Measurements from ENCODE around the gene REPS1.
"Not testable (repeated sequence)": the region's sequence is repeated elsewhere in the genome, so short reads cannot be mapped to it uniquely, and the experiment has no call there.

REPS1 gene

DNA sequence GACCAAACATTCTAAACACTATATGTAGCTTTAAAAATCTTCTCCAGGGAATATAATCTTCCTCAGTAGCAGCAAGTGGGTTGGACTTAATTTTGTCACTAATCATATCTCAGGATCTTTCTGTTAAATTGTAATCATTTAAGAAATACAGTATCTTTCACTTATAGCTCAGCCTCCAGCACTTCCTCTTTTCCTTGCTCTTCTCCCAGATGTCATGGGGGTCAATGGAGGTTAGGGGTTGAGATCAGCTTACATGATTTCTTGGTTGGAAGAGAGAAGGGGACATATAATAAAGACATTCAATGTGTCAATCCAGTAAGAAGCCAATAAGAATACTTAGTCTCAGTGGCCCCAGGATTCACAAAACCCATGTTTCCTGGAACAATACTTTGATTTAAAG lies 15.7 kb upstream of the REPS1 start:
- DNase-seq, result no peak

DNA sequence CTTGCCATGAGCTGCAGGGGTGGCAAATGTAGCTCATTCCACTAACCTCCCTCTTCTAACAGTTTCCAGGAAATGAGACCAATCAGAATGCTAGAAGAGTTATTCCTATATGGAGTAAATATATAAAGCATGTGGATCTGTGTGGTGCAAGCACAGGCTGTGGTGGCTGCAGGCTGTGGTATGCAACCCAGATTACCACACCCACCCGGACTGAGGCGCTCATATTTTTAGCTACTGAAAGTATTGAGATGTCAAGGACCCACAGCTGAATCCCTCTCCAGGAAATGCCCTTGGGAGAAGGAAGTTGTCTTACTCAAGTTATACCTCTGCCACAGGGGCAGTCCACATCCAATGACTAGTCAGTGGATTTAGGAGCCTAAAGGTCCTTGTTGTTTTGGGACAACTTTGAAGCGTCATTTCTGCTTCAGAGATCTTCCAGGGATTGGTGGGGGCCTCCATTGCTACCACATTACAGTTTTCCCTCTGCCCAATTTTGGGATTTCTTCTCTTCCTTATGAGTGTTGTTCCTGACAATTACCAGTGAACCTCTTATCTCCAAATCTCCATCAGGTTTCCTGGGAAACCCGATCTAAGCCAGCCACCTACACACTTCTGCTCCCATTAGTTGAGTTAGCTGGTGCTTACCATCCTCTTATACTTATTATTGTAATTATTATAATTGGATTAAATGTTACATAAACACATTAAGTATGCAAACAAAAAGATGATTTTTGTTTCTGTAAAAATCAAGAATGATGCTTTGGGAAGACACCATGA lies 12.1 kb upstream of the REPS1 start:
- DNase-seq, result no peak

DNA sequence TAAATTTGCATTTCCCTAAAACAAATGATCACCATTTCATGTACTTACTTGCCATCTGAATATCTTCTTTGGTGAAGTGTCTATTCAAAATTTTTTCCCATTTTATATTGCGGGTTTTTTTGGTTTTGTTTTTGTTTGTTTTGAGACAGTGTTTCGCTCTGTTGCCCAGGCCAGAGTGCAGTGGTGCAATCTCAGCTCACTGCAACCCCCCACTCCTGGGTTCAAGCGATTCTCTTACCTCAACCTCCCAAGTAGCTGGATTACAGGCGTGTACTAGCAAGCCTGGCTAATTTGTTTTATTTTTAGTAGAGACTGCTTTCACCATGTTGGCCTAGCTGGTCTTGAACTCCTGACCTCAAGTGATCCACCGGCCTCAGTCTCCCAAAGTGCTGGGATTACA lies 9.1 kb upstream of the REPS1 start:
- no peak for DNase-seq

DNA sequence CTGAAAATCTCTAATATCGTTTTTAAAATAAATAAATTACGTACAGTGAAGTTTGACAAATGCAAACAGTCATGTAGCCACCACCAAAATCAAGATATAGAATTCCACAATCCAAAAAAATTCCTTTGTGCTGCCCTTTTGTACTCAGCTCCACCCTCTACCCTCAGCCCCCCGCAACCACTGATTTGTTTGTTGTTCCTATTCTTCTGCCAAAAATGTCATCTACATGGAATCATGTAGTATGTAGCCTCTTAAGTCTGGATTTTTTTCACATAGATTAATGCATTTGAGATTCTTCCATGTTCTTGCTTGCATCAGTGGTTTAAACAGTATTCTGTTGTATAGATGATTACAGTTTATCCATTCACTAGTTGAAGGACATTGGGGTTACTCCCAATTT lies 8.5 kb upstream of the REPS1 start:
- no peak for DNase-seq

DNA sequence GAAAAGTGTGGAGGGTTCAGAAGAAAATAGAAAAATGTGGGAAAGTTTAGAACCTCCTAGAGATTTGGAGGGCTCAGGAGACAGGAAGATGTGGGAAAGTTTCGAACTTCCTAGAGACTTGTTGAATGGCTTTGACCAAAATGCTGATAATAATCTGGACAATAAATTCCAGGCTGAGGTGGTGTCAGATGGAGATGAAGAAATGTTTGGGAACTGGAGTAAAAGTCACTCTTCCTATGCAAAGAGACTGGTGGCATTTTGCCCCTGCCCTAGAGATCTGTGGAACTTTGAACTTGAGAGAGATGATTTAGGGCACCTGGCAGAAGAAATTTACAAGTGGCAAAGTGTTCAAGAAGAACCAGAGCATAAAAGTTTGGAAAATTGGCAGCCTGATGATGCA lies 5.4 kb upstream of the REPS1 start:
- not testable (repeated sequence) for DNase-seq

DNA sequence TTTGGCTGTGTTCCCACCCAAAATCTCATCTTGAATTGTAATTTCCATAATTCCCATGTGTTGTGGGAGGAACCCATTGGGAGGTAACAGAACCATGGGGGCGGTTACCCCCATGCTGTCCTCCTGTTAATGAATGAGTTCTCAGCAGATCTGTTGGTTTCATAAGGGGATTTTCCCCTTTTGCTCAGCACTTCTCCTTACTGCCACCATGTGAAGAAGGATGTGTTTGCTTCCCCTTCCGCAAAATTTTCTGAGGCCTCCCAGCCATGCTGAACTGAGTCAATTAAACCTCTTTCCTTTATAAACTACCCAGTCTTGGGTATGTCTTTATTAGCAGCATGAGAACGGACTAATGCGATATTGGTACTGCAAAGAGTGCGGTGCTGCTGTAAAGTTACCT lies 4.9 kb upstream of the REPS1 start:
- DNase-seq, result peak in 1 of 2 donors; percentile 9

DNA sequence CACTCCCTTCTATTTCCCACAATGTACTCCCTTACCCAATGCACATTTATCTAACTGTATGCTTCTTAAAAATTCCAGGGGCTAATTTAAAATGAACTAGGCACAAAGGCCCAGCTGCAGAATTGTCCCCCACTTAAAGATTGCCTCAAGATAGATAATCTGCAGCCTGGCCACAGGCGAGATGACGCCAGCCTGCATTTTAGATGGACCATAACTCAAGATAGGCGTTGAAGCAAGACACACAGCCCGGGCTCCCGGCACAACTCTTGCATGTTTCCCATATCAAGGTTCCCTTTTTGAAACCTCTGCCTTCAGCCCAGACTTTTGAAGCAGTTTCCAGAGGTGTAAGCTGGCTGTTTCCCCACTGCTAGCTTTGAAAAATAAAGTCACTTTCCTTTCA lies 3.2 kb upstream of the REPS1 start:
- no peak for DNase-seq

DNA sequence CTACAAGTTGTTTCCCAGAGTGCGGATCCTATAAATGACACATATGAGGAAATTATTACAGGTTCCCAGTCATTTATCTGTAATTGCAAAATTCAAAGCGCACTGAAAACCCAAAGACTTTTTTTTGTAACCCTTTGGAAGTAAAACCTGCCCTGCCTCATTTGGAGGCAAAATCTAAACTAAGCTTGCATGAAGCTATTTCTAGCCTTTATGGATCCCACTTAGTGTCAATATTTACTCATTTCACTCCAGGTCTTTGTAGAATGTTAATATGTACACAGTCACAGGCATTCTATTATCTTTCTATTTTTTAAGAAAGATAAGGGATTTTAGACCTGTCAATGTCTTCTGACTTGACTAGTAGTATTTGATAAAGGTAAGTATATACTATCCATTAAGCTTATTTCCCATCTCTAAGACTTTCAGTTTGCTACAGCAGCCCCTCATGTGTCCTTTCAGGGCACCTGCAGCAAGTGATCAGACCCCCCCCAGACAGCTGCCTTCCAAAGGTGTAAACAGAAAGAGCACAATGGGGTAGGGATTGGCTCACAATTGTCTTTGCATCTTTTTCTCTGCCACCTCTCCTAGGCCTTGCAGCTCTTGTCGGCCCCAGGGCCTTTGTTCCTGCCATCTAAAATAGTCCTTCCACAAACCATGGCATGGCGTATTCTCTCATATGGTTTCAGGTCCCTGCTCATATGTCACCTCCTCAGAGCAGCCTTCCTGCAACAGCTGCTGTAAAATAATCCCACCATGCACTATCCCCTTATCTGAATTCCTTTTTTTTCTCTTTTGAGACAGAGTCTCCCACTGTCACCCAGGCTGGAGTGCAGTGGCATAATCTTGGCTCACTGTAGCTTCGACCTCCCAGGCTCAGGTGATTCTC lies 1.3 kb upstream of the REPS1 start:
- no peak for DNase-seq

DNA sequence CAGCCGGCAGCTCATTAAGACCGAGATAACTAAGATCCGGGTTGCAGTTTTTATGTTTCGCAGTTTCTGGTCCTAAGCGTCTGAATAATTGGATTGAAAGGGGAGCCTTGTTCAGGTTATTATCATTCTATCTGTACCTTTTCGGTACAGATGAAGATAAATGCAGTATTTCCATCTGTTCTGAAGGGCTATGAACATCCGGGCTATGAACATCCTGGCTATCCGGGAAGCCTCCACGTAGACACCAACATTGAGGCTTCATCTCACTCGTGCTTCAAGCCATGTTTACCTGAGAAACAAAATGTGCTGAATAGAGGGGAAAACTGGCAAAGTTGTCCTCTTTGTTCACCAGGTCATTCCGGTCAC lies 399 bp upstream of the REPS1 start:
- no peak for DNase-seq

DNA sequence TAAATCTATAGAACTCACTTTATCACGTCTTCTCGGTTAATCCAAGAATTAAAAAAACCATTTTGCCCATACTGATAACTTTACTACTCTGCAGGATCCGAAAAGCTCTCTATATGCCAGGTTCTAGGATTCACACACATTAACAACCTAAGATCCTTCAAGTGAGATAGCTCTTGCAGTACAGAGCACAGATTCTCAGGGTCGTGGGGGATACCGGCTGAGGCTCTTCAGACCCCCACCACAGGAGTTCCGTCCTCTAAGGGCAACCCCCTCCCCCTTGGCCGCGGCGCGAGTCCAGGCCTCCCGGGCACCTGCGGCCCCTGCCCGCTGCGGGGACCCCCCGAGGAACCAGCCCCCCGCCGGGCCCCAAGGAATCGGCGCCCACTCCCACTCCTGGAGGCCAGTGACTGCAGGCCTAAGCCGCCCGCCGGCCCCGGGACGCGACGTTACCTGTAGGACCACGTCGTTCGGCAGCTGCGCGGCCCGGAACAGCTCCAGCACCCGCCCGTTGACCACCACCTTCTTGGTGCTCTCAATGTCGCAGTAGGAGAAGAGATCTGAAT lies 892 bp downstream of the REPS1 start:
- DNase-seq, result no peak

DNA sequence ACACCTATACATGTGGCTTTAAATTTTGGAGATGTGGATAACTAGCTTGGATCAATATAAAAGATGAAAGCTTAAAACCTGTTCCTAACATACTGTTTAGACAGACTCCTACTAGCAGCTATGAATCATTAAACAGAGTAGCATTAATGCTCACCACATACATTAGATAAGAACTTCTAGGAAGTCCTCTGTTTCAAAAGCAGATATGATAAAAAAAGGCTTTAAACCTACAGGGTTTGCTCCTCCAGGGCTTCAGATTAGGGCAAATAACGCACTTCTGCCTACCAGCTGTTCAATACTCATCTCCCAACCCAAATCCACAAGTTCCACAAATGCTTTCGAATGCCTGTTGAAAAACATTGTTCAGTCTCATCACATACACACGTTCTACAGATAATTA lies 1.5 kb downstream of the REPS1 start:
- no peak for DNase-seq

DNA sequence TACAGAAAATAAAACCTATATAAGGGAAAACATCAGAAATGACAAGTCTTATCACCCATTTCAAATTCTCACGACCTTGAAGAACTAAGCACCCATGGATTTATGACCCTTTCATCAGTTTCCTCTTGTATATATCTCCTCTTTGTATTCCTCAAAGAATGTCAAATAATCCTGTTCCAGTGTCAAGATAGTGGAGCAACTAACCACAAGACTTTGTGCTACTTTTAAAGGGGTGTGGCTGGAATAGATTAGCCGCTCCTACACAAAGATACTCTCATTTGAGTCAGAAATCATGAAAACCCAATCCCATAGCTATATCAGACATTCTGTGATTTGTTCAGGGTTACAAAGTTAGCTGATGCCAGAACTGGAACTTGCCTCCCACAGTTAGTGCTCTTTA lies 6.6 kb downstream of the REPS1 start:
- no peak for DNase-seq

DNA sequence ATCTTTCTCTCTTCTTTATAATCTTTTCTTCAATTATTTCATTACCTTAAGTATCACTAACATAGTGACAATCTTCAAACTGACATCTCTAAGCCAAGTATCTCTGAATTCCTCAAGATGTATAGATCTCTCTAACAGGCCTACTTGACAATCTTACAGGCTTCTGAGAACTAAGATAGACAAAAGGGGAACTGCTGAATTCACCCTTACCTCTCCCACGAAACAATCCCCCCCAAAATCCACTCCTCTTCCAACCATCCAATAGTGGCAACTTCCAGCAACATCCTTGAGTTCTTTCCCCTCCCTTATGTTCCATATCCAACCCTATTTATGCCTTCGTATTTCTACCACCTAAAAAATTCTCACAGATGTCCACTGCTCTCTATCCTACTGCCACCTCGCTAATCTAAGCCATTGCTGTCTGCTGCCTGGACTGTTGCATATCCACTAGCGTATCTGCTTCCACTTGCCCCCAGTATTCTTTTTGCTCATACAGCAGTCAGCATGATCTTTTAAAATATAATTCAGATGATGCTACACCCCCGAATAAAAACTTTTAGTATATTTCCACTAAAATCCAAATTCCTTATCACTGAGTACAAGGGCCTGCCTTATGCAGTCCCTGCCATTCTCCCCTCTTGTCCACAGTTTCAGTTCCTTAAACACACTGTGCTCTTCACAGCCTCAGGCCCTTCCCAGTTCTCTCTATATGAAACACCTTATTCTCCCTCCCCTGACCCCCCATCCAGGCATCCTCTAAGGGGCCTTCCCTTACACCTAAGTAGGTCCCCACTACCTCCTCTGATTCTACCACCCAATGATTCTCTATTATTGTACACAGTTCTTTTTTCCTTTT lies 8.0 kb downstream of the REPS1 start:
- no peak for DNase-seq

DNA sequence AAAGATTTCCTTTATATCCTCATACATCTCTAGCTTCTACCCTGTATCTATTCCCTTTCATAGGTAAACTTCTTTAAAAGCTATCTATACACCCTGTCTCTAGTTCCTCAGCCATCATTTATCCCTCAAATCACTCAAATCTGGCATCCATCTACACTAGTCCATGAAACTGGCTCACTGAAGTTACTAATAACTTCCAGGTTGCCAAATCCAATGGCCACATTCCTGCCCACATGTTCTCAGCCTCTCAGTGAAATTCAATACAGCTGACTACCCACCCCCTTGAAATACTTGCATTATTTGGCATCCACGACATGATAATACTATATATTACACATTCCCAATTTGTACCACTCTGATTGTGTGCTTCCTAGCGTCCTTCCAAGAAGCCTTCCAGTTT lies 8.7 kb downstream of the REPS1 start:
- no peak for DNase-seq

DNA sequence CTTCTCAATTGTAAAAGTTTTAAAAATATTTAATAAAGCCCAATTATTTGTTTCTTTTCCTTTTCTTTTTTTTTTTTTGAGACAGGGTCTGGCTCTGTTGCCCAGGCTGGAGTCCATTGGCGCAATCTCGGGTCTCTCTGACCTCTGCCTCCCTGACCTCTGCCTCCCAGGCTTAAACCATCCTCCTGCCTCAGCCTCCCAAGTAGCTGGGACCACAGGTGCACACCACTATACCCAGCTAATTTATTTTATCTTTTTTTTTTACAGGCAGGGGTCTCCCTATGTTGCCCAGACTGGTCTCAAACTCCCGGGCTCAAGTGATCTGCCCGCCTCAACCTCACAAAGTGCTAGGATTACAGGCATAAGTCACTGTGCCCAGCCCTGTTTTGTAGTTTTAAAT lies 9.8 kb downstream of the REPS1 start:
- DNase-seq, result no peak

DNA sequence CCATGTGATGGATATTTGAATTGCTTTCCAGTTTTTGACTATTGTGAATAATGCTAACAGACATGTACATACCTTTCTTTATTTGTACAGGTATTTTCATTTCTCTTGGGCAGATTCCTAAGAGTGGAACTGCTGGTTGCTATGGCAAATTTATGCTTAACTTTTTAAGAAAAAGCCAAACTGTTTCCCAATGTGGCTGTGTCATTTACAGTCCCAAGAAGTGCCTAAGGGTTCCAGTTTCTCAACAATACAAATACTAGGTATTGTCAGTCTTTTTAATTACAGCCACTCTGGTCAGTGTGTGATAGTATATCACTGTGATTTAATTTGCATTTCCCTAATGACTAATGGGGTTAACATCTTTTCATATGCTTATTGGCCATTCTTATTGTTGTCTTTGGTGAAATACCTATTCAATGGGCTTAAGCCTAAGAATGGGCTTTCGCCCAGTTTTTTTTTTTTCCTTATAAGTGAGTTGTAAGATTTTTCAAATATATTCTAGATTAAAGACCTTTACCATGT lies 10.3 kb downstream of the REPS1 start:
- no peak for DNase-seq

DNA sequence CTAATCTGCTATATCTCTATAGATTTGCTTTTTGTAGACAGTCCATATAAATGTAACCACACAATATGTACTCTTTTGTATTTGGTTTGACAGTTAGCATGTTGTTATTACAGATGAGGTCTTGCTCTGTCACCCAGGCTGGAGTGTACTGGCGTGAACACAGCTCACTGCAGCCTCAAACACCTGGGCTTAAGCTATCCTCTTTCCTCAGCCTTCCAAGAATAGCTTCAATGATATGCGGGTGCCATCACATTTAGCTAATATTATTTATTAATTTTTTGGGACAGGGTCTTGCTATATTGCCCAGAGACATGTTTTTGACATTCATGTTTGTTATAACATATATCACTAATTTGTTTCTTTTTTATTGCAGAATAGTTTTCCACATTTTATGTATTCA lies 10.8 kb downstream of the REPS1 start:
- DNase-seq, result no peak

DNA sequence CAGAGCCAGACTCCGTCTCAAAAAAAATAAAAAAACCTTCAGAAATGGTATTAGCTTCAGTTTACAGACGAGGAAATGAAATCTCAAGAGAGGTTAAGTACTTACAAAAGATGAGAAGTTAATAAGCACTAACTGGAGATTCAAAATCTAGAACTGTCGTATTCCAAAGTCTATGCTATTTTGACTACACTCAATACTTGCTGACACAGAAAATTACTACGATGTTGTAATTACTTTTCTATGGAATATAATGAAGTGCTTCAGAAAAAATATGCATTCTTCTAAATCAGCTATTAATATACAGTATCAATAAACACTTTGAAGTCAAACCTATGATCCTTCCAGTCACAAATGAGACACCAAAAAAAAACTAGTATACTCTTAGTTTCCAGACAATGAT lies 12.2 kb downstream of the REPS1 start:
- DNase-seq, result no peak

DNA sequence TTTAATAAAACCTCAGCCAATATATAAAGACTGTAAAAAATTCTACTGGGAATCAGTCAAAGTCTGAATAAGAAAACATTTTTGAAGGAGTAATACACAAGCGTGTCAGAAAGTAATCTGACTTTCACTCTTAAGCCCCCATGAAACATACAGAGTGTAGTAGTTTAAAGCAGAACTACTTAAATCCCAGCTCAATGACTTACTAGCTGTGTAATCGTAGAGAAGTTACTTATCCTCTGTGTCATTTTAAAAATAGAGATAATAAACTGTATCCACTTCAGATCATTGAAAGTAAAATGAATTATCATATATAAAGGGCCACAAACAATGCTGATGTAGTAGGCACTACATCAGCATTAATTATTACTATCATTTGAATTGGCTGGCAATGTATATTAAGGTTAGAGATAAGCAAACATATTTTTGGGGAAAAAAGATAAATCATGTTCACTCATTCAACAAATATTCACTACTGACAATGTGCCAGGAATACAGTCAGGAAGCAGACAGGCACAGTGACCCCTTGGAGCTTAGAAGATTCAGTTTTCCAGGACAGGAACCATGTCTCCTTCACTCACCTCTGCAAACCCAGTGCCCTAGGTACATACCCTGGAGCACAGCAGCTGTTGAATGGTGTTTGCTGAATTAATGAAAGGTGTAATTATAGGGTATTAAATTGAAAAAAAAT lies 14.4 kb downstream of the REPS1 start:
- no peak for DNase-seq

DNA sequence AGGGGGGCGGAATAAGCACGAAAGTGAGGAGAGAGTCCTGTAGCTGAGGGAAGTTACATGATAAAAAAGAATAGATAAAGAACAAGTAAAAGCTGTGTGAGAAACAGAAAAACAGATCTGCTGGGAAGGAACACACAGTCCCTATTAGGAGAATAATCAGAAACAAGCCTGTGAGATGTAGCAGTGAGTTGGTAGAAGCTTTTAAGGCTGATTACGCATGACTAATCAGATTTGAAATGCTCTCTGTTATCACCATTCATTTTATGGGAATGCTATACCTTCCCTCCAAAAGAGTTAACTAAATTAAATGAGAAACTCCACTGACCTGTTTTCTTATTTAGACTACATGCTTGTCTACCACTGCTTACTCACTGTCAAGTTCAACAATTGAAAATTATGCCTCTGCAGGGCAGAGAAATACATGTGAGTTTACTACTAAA lies 15.8 kb downstream of the REPS1 start:
- DNase-seq, result no peak

DNA sequence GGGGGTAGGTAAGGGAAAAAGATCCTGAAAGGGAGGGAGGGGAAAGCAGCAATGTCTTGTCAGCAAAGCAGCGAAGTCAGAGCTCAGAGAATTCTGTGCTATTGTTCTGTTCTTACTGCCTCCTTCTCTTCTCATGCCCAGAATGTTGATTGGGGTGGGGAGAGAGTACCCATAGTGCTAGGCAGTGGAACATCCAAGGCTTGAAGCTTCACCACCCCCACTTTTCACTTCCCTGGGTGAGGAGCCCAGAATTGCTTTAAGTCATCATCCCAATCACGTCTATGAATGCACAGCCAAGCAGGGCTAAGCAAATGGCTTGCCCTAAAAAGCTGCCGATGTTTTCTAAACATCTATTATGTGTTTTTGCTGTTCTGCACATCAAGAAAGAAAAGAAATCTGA lies 16.5 kb downstream of the REPS1 start:
- no peak for DNase-seq

DNA sequence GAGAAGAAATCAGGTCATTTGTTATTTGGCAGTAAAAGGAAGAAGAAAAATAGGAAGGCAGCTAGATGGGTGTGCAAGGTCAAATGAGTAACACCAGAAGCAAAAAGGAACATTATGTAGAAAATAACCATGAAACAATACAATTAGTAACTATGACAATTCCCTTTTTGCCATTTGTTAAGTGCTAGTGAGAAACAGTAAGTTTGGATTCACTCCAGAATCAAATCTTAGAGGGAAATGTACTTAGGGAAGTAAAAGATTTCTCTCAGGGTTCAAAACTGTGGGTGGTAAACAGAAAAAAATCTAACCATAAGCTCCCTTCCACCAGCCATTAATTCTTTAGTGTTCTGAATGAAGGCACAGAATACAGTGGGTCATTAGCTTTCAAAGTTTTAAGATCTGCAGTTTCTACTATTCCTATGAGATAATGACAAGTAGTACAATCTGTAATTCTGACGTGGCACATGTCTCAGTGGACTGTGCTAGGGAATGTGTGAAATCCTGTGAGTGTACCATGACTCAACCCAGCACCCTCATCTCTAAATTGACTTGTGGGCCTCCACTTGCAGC lies 17.1 kb downstream of the REPS1 start:
- DNase-seq, result no peak

Data from CD4-positive, alpha-beta T cell treated with Interleukin-1 beta for 1 hour (primary cell).